ENCODE results near the gene RAB30.

The RAB30 gene

DNA sequence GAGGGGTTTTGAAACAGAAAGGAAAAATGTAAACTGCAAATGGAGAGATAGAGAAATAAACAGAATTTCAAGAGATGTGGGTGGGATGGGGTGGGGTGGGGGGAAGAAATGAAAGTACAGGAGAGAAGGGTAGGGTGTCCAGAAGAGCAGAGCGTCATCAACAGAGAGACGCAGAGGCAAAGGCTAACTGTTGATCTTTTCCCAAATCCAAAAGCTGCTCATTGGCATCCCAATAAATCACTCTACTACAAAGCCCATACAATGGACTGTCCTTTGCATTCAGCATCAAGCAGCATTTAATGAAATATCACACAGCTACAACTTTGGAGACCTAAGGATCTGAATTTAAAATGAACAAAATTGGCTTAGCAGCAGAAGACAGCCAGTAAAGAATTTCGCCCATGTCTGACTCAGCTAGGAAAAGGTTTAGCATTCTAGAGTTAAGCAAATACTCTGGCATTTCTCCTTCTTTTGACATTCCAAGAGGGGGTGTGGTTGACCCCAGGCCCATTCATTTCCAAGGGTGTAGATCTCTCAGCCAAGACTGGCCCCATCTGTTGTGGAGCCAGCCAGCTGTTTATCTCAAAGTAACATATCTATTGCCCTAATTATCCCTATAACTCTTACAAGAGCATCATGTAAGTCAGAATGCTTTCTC is 1.5 kb downstream of the RAB30 start:
- DNase-seq, result no peak

DNA sequence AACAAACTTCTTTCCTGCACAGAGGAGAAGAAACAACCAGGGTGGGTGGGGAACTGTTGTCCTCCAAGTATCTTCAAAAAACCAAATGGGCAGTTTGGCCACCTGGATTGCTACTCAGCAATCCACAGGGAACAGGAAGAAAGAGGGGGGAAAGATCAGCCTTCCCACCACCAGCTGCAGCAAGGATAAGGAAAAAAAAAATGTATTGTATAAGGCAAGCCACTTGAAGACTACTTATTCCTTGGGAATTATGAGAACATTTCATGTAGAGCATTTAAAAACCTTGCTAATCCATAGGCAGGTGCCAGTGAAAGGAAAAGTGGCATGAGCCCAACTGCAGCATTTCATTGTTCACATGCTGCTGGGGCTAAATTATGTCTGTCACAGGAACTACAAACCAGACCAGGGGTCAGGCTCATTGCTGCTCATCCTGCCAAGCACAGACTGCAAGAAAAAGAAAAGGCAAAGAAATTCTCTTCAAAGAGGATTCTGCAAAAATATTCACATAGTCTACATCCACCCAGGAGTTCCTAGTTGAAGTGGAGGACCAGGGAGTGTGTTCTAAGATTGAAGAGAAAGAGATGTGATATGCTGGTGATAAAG is 2.2 kb downstream of the RAB30 start:
- DNase-seq, result no peak

DNA sequence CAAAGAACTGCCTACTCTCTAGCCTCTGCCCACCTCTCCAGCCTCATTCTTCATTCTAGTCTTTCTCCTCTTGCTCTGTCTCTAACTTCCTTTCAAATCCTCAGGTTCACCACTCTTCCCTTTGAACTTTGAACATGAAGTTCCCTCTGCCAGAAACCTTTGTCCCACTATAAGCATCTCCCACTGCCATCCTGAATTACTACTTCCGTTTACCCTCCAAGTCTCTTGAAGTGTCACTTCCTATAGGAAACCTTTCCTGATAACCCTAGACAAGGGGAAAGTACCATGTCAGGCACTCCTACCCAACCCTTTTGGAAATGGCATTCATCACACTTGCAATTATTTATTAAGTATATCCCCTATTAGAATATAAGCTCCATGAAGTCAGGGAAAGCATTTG is 3.1 kb downstream of the RAB30 start:
- no peak for DNase-seq

DNA sequence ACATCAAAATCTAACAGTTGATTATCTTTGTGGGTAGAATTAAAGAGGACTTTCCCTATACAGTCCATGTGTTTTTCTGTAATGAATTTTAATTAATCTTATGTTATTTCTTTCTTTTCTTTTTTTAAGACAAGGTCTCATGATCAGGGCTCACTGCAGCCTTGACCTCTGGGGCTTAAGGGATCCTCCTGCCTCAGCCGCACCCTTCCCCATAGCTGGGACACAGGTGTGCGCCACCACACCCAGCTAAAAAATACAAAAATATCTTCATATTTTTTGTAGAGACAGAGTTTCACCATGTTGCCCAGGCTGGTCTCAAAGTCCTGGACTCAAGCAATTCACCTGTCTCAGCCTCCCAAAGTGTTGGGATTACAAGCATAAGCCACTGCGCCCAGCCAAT is 7.7 kb downstream of the RAB30 start:
- no peak for DNase-seq

DNA sequence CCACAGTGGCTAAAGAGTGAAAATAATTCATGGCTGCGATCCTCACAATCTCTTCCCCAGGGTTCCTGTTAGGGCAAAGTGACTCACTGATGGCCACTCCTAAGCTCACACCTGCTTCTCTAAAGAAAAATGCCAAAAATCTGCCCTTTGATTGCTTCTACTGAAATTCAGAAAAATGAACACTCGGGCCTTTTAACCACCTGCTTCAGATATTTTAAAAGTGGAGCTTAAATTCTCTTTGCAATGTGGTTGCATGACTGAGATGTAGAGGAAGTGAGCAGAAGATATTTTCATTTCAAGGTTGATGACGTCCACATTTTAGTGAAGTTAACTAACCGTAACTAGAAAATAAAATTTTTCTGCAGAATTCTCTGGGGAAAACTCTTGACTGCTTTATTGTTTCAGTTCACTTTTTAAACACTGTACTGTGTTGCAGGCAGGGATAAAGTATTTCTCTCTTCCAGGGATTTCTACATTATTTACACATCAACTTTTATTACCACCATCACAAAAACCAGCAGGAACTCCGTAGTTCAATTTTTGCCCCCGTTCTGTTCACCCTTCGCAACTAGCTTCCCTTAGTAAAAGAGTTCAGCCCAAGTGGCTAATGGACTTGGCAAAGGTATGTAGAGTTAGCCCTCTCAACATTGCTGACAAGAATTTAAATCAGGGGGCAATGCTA is 8.5 kb downstream of the RAB30 start:
- no peak for DNase-seq

DNA sequence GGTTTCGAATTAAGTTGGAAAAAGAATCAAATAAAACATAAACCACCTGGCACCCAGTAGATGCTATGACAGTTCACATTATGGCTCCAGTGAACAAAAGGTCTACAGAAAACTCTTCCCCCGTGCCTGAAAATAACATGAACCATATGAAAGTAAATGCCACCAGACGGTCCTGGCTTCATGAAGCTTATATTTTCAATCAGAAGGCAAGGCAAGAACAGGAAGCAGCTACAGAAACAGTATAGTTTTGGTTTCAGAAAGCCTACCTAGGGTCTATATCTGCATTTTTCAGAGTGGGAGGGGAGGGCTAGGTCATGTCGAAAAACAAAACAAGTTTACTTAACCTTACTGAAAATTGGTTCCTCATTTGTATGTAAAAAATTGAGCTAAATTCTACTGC is 9.8 kb downstream of the RAB30 start:
- DNase-seq, result no peak

DNA sequence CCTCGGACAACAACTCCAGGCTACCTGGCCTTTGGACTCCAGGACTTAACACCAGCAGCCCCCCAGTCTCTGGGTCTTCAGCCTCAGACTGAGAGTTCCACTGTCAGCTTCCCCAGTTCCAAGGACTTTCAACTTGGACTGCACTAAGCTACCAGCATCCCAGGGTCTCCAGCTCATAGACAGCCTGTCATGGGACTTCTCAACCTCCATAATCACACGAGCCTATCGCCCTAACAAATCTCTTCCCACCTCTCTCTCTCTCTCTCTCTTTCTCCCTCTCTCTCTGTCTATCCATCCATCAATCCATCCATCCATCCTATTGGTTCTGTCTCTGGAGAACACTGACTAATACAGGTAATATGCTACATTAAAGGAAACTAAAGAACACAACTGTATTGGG is 10.7 kb downstream of the RAB30 start:
- DNase-seq, result no peak

DNA sequence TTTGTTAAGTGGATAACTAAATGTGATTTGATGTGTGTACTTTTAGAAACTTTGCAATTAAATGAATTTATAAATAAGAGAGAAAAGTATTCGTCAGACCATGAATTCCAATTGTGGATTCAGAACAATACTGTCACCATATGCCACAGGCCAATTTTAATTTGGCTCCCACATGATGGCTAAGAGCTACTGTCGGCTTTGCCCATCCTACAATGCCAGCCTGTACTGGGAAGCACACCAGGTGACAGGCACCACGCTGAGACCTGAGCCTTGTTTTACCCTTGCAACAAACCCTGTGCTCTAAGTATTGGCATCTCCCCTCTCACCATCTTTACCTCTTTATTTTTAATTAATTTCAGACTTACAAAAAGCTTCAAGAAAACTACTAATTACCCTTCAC is 14.0 kb downstream of the RAB30 start:
- no peak for DNase-seq

DNA sequence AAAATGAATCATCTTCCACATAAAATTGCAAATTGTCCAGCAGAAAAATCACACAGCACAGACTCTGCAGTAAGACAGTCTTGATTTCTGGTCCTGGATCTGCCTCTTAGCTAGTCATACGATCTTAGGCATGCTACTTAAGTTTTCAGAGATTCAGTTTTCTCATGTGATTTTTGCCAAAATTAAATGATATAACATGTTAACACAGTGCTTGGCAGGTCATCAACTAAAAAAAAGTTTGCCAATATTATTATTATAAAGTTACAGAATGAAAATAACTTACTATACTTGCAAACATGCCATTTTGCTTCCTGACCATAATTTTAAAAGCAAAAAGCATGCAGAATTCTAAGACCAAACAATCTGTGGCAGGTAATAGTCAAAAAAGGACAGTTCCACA is 15.1 kb downstream of the RAB30 start:
- no peak for DNase-seq

DNA sequence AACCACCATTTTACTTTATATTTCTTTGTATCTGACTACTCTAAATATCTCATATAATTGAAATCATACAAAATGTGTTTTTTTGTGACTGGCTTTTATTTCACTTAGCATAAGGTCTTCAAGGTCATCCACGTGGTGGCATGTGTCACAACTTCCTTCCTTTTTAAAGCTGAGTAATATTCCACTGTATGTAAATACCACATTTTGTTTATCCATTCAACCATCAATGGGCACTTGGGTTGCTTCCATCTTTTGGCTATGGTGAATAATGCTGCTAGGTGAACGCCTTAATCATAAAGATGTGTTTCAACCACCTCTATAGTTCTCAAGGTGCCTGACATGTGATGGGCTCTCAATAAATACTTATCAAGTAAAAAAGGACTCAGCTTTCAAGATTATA is 15.5 kb downstream of the RAB30 start:
- DNase-seq, result no peak

DNA sequence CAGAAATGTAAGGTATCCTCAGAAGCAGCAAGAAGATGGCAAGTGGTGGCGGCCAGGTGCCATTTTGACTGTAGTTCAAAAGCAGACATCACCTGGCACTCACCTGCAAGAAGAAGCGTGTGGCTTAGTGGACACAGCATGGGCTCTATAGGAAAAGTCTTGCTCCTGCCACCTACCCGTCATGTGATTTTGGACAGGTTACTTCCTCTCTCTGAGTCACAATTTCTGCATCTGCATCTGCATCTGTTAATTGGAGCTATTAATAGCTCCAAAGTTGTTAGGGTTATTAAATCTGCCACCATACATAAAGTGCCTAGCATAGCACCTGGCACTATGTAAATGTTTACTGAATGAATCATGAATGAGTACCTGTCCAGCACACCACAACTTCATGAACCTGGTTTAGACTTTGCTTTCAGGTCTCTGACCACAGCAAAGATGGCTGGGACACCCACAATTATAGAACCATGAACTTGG is 16.8 kb downstream of the RAB30 start:
- DNase-seq, result peak; percentile 82

DNA sequence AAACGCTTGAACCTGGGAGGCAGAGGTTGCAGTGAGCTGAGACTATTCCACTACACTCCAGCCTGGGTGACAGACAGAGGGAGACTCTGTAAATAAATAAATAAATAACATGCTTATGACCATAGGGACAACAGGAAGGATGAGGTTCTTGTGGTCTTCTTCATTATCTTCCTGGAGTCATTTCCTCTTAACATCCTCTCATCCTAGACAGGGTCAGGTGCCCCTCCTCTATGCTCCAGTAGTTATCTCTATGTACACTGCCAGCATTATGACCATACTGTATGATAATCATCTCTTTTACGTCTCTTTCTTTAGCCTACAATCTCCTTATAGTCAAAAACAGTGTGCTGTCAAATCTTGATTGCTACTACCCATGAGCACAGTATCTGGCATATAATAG is 17.7 kb downstream of the RAB30 start:
- no peak for DNase-seq

DNA sequence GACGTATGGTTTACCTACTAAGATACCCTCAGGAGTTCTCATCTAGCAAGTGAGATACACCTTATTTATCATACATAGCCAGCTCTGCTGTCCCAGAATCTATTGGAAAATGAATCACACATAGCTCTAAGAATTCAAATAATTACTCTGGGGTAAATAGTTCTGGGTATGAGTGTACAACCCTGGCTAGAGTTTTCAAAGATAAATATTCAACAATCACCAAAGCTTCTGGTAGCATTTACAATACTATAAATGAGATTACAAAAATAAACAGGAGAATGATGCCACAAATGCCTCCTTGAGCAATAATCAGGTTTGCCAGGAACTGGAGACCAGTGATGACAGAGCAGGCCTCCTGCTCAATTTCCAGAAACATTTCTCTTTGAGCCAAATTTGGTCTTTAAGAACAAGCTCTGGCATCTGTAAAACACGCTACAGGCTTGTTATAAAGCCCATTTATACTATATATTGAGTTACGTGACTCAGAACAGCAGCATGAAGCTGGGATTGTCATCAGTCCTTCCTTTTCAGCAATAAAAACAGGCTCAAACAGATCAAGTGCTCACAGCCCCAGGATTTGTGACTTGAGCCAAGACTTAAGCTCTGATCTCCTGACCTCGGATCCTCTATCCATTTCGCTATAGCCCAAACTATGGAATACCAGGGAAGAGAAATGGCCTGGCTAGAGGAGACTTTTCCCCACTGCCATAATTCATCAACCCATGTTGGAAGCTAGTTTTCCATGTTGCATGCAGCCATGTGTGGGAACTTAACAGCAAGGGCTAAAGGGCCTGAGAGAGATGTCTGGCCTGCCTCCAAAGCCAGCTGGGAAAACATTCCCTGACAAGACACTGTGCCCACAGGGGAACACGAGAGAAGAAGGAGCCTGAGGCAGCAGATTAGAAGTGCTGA is 19.7 kb downstream of the RAB30 start:
- no peak for DNase-seq

DNA sequence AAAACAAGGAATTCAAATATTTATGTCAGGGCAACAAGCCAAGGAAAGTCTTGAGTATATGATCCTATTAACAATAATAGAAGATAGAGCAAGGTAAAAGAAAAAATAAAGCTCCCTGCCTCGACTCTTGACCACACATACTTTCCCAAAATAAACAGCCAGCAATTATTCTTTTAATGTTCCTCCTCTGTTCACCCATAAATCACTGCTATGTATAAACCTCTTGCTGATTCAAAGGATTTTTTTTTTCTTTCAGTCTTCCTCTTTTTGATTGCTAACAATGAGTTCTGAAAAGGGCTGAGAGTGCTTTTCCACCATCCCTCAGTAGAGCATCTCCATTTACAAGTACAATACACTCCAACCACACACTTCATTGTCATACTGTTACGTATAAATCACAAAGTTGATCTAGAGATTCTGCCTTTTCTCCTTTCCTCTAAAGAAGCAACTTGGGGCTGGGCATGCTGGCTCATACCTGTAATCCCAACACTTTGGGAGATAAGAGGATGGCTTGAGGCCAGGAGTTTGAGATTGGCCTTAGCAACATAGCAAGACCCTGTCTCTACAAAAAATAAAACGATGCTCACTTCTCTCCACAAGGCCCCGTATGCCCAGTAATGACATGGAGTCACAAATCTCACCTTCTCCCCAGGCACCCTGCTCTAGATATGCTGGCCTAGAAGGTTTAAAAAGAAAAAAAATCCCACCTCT is 24.0 kb downstream of the RAB30 start:
- no peak for DNase-seq

DNA sequence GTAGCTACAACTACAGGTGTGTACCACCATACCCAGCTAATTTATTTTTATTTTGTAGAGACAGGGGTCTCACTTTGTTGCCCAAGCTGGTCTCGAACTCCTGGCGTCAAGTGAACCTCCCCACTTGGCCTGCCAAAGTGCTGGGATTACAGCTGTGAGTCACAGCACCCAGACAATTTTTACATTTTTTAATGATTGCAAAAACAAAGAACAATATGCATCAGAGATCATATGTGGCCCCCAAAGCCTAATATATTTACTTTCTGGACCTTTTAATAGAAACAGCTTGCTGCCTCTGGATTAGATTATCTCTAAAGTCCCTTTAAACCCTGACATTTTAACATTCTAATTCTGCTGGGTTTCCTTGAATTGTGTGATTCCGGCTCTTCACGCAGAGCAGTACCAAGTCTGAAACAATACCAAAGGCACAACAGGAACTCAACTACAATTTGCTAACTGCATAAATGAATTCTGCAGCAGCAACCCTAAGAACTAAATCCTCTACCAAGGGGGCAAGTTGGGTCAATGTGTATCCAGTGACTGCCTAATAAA is 25.0 kb downstream of the RAB30 start:
- DNase-seq, result no peak

DNA sequence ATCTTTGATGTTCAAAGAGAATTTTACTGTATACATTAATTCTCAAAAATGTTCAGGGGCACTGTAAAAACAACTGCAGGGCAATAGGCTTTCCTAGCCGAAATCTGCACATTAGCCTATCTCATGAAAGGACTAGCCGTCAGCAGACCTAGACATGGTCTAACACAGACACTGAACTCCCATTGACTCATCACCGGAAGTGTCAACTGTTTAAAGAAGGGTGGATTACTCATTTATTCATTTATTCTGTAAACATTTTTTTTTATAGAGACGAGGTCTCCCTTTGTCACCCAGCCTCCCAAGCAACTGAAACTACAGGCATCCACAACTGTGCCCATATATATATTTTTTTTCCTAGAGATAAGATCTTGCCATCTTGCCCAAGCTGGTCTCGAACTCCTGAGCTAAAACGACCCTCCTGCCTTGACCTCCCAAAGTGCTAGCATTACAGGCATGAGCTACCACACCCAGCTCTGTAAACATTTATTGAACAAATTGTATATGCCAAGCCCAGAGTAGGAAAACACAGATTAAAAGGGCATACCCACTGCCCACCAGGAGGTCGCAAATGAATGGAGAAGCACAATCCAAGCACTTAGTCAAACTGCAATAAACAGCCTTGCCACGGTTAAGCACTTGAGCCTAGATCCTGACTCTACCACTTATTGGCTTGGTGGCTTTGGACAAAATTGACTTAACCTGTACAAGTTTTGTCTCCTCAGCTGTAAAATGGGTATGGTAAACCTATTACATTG is 26.6 kb downstream of the RAB30 start:
- no peak for DNase-seq

DNA sequence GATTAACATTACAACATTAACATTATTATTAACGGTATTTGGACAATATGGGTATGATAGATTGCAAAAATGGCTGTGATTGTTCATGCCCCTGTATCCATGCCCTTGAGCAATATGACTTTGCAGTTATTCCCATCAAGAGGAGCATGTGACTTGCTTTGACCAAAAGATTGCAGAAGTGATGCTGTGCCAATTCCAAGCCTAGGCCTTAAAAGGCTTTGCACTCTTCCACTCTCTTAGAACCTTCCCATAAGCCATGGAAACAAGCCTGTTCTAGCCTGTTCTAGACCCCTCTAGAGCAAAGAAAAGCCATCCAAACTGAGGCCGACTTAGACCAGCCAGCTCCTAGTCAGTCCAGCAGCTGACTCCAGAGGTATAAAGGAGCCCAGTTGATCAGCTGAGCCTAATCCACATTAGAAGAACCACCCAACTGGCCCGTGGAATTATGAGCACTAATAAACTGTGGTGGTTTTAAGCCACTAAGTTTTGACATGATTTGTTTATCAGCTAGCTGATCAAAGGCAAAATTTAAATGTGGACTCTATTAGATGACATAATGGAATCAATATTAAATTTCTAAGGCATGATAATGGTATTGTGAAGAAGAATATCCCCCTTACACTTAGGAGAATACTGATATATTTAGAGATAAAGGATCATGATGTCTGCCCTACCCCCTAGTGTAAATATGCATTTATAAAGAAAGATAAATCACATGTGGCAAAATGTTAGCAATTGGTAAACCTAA is 28.6 kb downstream of the RAB30 start:
- no peak for DNase-seq

DNA sequence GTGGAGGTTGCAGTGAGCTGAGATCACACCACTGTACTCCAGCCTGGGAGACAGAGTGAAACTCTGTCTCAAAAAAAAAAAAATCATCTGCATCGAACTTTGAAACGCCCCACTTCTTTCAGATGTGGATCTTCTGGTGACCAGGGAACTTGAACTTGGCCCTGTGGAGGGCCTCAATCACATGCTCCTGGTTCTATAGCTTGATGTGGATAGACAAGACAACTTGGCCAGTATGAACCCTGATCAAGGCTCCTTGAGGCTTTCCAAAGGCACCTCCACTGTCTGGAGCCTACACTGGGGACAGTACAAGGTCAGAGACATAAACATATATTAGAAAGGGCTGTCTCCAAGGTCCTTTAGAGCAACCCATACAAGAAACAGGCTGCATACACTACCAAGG is 30.6 kb downstream of the RAB30 start:
- DNase-seq, result no peak

DNA sequence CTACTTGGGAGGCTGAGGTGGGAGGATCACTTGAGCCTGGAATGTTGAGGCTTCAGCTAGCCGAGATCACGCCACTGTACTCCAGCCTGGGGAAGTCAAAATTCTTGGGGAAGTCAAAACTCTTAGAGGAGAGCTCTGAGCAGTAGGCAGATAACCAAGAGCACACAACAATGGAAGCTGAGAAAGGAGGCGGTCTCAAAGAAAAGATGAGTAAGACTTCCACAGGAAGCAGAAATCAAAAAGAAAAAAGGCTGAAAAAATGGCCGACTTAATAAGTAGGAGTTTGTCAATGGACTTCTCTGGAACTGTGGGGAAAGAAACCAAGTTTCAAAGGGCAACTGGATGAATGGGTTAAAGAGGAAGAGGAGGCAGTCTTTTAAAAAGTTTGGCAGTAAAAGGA is 32.1 kb downstream of the RAB30 start:
- DNase-seq, result no peak

DNA sequence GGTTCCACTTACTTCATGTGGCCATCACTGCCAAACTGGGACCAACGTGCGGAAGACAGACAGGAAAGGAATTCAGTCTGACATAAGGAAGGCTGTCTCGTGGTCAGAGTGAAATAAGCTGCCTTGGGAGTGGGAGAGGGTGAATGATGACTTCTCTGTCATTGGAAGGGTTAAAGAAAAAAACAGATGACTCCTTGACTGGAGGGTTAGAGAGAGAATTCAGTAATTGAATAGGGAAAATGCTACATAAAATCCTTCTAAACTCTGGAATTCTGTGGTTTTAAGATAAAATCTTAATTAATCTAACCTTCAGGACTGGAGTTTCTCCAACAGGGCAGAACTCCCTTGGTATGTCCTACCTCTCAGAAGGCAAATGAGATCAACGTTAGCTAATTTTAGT is 33.8 kb downstream of the RAB30 start:
- DNase-seq, result no peak

DNA sequence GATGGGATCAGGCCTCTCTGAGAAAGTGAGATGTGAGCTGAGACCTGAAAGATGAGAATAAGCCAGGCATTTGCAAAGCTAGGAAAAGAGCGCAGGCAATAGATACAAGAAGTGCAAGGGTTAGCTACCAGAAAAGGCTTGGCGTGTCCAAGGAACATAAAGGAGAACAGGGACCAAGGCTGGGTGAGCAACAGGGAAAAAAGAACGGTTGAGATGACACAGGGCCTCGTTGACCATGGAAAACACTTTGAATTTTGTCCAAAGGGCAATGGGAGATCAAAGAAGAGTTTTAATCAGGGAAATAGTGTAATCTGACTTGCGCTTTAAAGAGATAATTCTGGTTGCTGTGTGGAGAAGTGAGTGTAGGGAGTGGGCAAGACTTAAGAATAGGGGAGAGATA is 35.0 kb downstream of the RAB30 start:
- no peak for DNase-seq

Measured in NCI-H510A (cell line).